Measurements from ENCODE around the gene ZNF83. TPM values are rescaled to one million over a fixed set of nuclear protein-coding genes. Genes with fewer than 3 reads are reported as not detected.

Gene ZNF83
- polyA plus RNA-seq, 1 of the 3 experiments (the other 2 are of a cell fraction) = 30.1 TPM

GRCh38 chr19:52669586-52669985 is 31.4 kb upstream of the ZNF83 start:
- ChIA-PET POLR2A (no interaction called here), CTCF (no interaction called here)
- no peak overlapping the region for H3K27ac ChIP-seq (ENCODE audit: low read depth in 2 of 2, low read length in 1 of 2)

More at GRCh38 chr19:52669586-52669985, 31.4 kb upstream of the ZNF83 start:
- WGBS (ENCODE audit: low lambda C conversion rate) = 75% methylated on average over 5 of the region's 5 CpGs
- no peaks in the 10 kb centered on the region for H3K9me2 ChIP-seq
- H3K4me1 ChIP-seq (ENCODE audit: control insufficient read depth in 1 of 2, insufficient read depth in 2 of 2, low read depth in 1 of 2, low read length in 1 of 2) = no peaks in the 10 kb centered on the region
- DNase-seq = no peak
- H3K4me2 ChIP-seq = no peak overlapping the region
- no peaks in the 10 kb centered on the region for H3K27me3 ChIP-seq (ENCODE audit: insufficient read depth)
- peaks cover 0 to 15% of the 10 kb centered on the region in 2 experiments for H3K36me3 ChIP-seq (replicated peaks in 1 of 2; ENCODE audit: control insufficient read depth in 1 of 2, insufficient read depth in 2 of 2, low read length in 1 of 2)
- H4K20me1 ChIP-seq (ENCODE audit: insufficient read depth) = no peaks in the 10 kb centered on the region
- H2AFZ ChIP-seq (ENCODE audit: low read depth) = no peak overlapping the region
- H3F3A ChIP-seq (replicated peaks; ENCODE audit: insufficient read depth) = peaks cover 3% of the 10 kb centered on the region
- H3K4me3 ChIP-seq (ENCODE audit: low read depth in 2 of 2, low read length in 1 of 2) = no peak overlapping the region
- H3K79me2 ChIP-seq (ENCODE audit: insufficient read depth) = peaks cover 48% of the 10 kb centered on the region
- H3K9me3 ChIP-seq = no peaks in the 10 kb centered on the region
- no peak for TF ChIP-seq FOXJ3 (CRISPR knock-in tag; IDR thresholded peaks at IDR 0.05)
- no peak for TF ChIP-seq EZH2phosphoT487 (IDR thresholded peaks at IDR 0.05; ENCODE audit: borderline replicate concordance, low read depth)
- TF ChIP-seq GATA2 (CRISPR knock-in tag; IDR thresholded peaks at IDR 0.05) = no peak
- TF ChIP-seq CTCF (IDR thresholded peaks at IDR 0.05) = no peak
- no peak for TF ChIP-seq POLR2AphosphoS5 (IDR thresholded peaks at IDR 0.05; ENCODE audit: low read depth, low read length)
- TF ChIP-seq REST (IDR thresholded peaks at IDR 0.05; ENCODE audit: low read depth, low read length) = no peak
- TF ChIP-seq ELF1 (IDR thresholded peaks at IDR 0.05) = no peak
- no peak for TF ChIP-seq RFX5 (IDR thresholded peaks at IDR 0.05; ENCODE audit: low read length)
- TF ChIP-seq EP300 (IDR thresholded peaks at IDR 0.05; ENCODE audit: borderline replicate concordance in 1 of 2, low read depth in 1 of 2, low read length in 1 of 2) = no peak
- no peak for TF ChIP-seq SMC3 (IDR thresholded peaks at IDR 0.05; ENCODE audit: low read depth, low read length)
- TF ChIP-seq USF1 (IDR thresholded peaks at IDR 0.05; ENCODE audit: borderline replicate concordance, low read depth) = no peak
- H3K9ac ChIP-seq = no peak overlapping the region

All from SK-N-SH (cell line).